ENCODE measurements around the gene ZDHHC17.

Gene ZDHHC17

GRCh38 chr12:76890151-76891143 lies 126.5 kb downstream of the ZDHHC17 start:
- peaks cover 6% of the 10 kb centered on the region for H3K4me1 Mint-ChIP-seq (ENCODE audit: low read depth)
- no peak overlapping the region for H3K4me3 Mint-ChIP-seq
- H3K27me3 Mint-ChIP-seq: peaks cover 11% of the 10 kb centered on the region
- no peaks in the 10 kb centered on the region for H3K9me3 Mint-ChIP-seq
- H3K36me3 Mint-ChIP-seq (ENCODE audit: low read depth): no peaks in the 10 kb centered on the region
- H3K27ac Mint-ChIP-seq: no peak overlapping the region

- Mint-ChIP-seq H3K4me1 (ENCODE audit: low read depth) (peaks cover 6% of the 10 kb centered on the region), H3K27me3 (peaks cover 11% of the 10 kb centered on the region), H3K4me3 (no peak overlapping the region), H3K9me3 (no peaks in the 10 kb centered on the region), H3K27ac (no peak overlapping the region), H3K36me3 (ENCODE audit: low read depth) (no peaks in the 10 kb centered on the region)
Observed at GRCh38 chr12:76891609-76892008, 127.7 kb downstream of the ZDHHC17 start.

GRCh38 chr12:76895796-76896195 lies 131.9 kb downstream of the ZDHHC17 start:
- Mint-ChIP-seq H3K27me3 (no peaks in the 10 kb centered on the region), H3K4me1 (ENCODE audit: low read depth) (peaks cover under 1% of the 10 kb centered on the region), H3K27ac (no peak overlapping the region), H3K9me3 (no peaks in the 10 kb centered on the region), H3K36me3 (ENCODE audit: low read depth) (no peaks in the 10 kb centered on the region), H3K4me3 (no peak overlapping the region)

- no peaks in the 10 kb centered on the region for H3K9me3 Mint-ChIP-seq
- H3K4me1 Mint-ChIP-seq (ENCODE audit: low read depth): no peaks in the 10 kb centered on the region
- H3K36me3 Mint-ChIP-seq (ENCODE audit: low read depth): no peaks in the 10 kb centered on the region
- H3K4me3 Mint-ChIP-seq: no peak overlapping the region
- no peaks in the 10 kb centered on the region for H3K27me3 Mint-ChIP-seq
- H3K27ac Mint-ChIP-seq: no peak overlapping the region
Observed at GRCh38 chr12:76896274-76896673, 132.4 kb downstream of the ZDHHC17 start.

- no peaks in the 10 kb centered on the region for H3K27me3 Mint-ChIP-seq
- H3K4me1 Mint-ChIP-seq (ENCODE audit: low read depth): peaks cover 9% of the 10 kb centered on the region
- H3K27ac Mint-ChIP-seq: no peak overlapping the region
- no peaks in the 10 kb centered on the region for H3K9me3 Mint-ChIP-seq
- no peak overlapping the region for H3K4me3 Mint-ChIP-seq
- no peaks in the 10 kb centered on the region for H3K36me3 Mint-ChIP-seq (ENCODE audit: low read depth)
Observed at GRCh38 chr12:76898442-76898841, 134.5 kb downstream of the ZDHHC17 start.

GRCh38 chr12:76899522-76899921 lies 135.6 kb downstream of the ZDHHC17 start:
- Mint-ChIP-seq H3K36me3 (ENCODE audit: low read depth) (no peaks in the 10 kb centered on the region), H3K4me3 (no peak overlapping the region), H3K9me3 (no peaks in the 10 kb centered on the region), H3K4me1 (ENCODE audit: low read depth) (peaks cover 9% of the 10 kb centered on the region), H3K27ac (no peak overlapping the region), H3K27me3 (no peaks in the 10 kb centered on the region)

- H3K27me3 Mint-ChIP-seq: no peaks in the 10 kb centered on the region
- H3K36me3 Mint-ChIP-seq (ENCODE audit: low read depth): no peaks in the 10 kb centered on the region
- H3K27ac Mint-ChIP-seq: no peak overlapping the region
- H3K4me3 Mint-ChIP-seq: no peak overlapping the region
- H3K9me3 Mint-ChIP-seq: no peaks in the 10 kb centered on the region
- H3K4me1 Mint-ChIP-seq (ENCODE audit: low read depth): peaks cover 9% of the 10 kb centered on the region
Observed at GRCh38 chr12:76901628-76902380, 137.9 kb downstream of the ZDHHC17 start.
